GM12878 (cell line): ENCODE data around the gene ECT2. TPM values are rescaled to one million over a fixed set of nuclear protein-coding genes. Genes with fewer than 3 reads are reported as not detected.

ENCODE experiments used
- ATAC-seq: fragments of 200-7000 bp; cut with Tn5 transposase; 3 replicates; pipeline ENCODE4 v1.9.1; 2020; ENCODE audit warnings: mild to moderate bottlenecking, moderate library complexity
- BruUV-seq: library from RNA; stranded (reverse); fragments of 400-500 nt; replicated peaks from 2 replicates; lab custom pipeline; 2021; lab: Mats Ljungman, UMichigan
- CTCF ChIA-PET: fragments of 300-600 bp; sonication (Branson Sonifier 250); formaldehyde crosslinking; extraction: SDS; loops from one replicate; lab custom pipeline; 2021; ENCODE audit warnings: inconsistent platforms; lab: Yijun Ruan, JAX
- POLR2A ChIA-PET: fragments of 350-600 bp; formaldehyde crosslinking; extraction: SDS; loops from one replicate; lab custom pipeline; 2021; ENCODE audit warnings: inconsistent platforms; lab: Charles Lee
- RAD21 ChIA-PET: fragments of 300-600 bp; sonication (Branson Sonifier 250); formaldehyde crosslinking; loops from one replicate; lab custom pipeline; 2023; ENCODE audit warnings: antibody characterized with exemption; ENCODE audit not compliant: unreplicated experiment; lab: Charles Lee
- SMC1A ChIA-PET: fragments of 300-600 bp; sonication (Branson Sonifier 250); formaldehyde crosslinking; loops from one replicate; lab custom pipeline; 2023; ENCODE audit not compliant: unreplicated experiment, uncharacterized antibody; lab: Charles Lee
- DNase-seq: peaks from one replicate; pipeline ENCODE4 v3.0.0-alpha.2; 2011; ENCODE audit warnings: low read depth, low spot score
- FAIRE-seq: peaks from 3 replicates; lab custom pipeline; 2011; peaks lifted over from hg19 to GRCh38; lab: Jason Lieb, UNC
- H2AFZ ChIP-seq: 2 replicates; pipeline ENCODE4 v1.6.0; 2011; ENCODE audit warnings: low read depth, low read length, control low read depth; ENCODE audit not compliant: control insufficient read depth
- H3K27ac ChIP-seq: 2 replicates; pipeline ENCODE4 v1.5.1; 2011; ENCODE audit warnings: control low read depth; ENCODE audit not compliant: control insufficient read depth, insufficient read depth
- H3K27me3 ChIP-seq, 2 experiments: replicated peaks in 1 of 2; 2 replicates each; pipeline versions ENCODE4 v1.6.0 to v1.6.1; 2011; ENCODE audit warnings: low read length in 1 of 2; ENCODE audit not compliant: control insufficient read depth in 2 of 2, insufficient read depth in 2 of 2
- H3K36me3 ChIP-seq, 2 experiments: 2 replicates each; pipeline ENCODE4 v1.5.1; 2011; ENCODE audit warnings: low read length in 1 of 2; ENCODE audit not compliant: control insufficient read depth in 2 of 2, insufficient read depth in 2 of 2
- H3K4me1 ChIP-seq: 2 replicates; pipeline ENCODE4 v1.6.1; 2011; ENCODE audit warnings: mild to moderate bottlenecking, low read length, moderate library complexity, mixed read lengths; ENCODE audit not compliant: control insufficient read depth, insufficient read depth
- H3K4me2 ChIP-seq: 2 replicates; pipeline ENCODE4 v1.6.0; 2011; ENCODE audit warnings: control low read depth; ENCODE audit not compliant: control insufficient read depth, insufficient read depth
- H3K4me3 ChIP-seq: fragments of 200-600 bp; sonication (generic); 2 replicates; pipeline ENCODE4 v1.5.1; 2016
- H3K79me2 ChIP-seq: 2 replicates; pipeline ENCODE4 v1.6.0; 2011; ENCODE audit warnings: low read length; ENCODE audit not compliant: control insufficient read depth, insufficient read depth
- H3K9ac ChIP-seq: 2 replicates; pipeline ENCODE4 v1.8.0; 2011; ENCODE audit warnings: low read length, control low read depth, mixed read lengths; ENCODE audit not compliant: control insufficient read depth, insufficient read depth
- H3K9me3 ChIP-seq: replicated peaks from 3 replicates; pipeline ENCODE4 v1.5.1; 2011; ENCODE audit warnings: mild to moderate bottlenecking, low read length; ENCODE audit not compliant: control insufficient read depth, insufficient read depth
- H4K20me1 ChIP-seq: 2 replicates; pipeline ENCODE4 v1.6.0; 2011; ENCODE audit not compliant: control insufficient read depth, insufficient read depth
- DPF2 ChIP-seq: fragments of 450-650 bp; IDR thresholded peaks from 2 replicates; pipeline ENCODE4 v1.6.1; 2017; ENCODE audit warnings: mild to moderate bottlenecking
- E2F8 ChIP-seq: fragments of 450-650 bp; IDR thresholded peaks from 2 replicates; pipeline ENCODE4 v1.6.1; 2018; ENCODE audit warnings: mild to moderate bottlenecking, low read depth, moderate library complexity; ENCODE audit not compliant: partially characterized antibody
- GABPA ChIP-seq: IDR thresholded peaks from 2 replicates; pipeline ENCODE4 v1.6.1; 2014; ENCODE audit warnings: antibody characterized with exemption, low read depth, mild to moderate bottlenecking, inconsistent platforms
- HCFC1 ChIP-seq: fragments of 150-350 bp; IDR thresholded peaks from 2 replicates; pipeline ENCODE4 v1.6.1; 2014; ENCODE audit warnings: low read length
- JUNB ChIP-seq: IDR thresholded peaks from 2 replicates; pipeline ENCODE4 v1.6.1; 2016; ENCODE audit warnings: antibody characterized with exemption, mild to moderate bottlenecking
- PBX3 ChIP-seq: IDR thresholded peaks from 2 replicates; pipeline ENCODE4 v1.6.1; 2011; ENCODE audit warnings: mild to moderate bottlenecking, low read depth, low read length, moderate library complexity; ENCODE audit not compliant: insufficient replicate concordance
- RAD51 ChIP-seq: fragments of 450-650 bp; IDR thresholded peaks from 2 replicates; pipeline ENCODE4 v1.6.1; 2016; ENCODE audit warnings: moderate library complexity, mild to moderate bottlenecking, inconsistent platforms
- RUNX3 ChIP-seq: IDR thresholded peaks from 2 replicates; pipeline ENCODE4 v1.6.1; 2012; ENCODE audit warnings: low read length, inconsistent platforms
- SREBF1 ChIP-seq: IDR thresholded peaks from 2 replicates; pipeline ENCODE4 v1.6.1; 2012; ENCODE audit warnings: mild to moderate bottlenecking, low read length
- WGBS: methylation state at CpG from one replicate; pipeline ENCODE4 v1.1.6; 2016; ENCODE audit warnings: low lambda C conversion rate; ENCODE audit not compliant: insufficient replicate concordance, insufficient coverage; ENCODE audit errors: missing lambda C conversion rate; 5-methylcytosine and 5-hydroxymethylcytosine counted together
- in situ Hi-C: fragments of 300-500 bp; cut with MboI; formaldehyde crosslinking; loops from 9 replicates; pipeline ENCODE4 v1.14.3; 2018; ENCODE audit warnings: mixed read lengths
- intact Hi-C: fragments of 100-400 bp; cut with micrococcal nuclease; formaldehyde crosslinking; loops from one replicate; pipeline ENCODE4 v1.14.2; 2022; ENCODE audit not compliant: unreplicated experiment
- polyA plus RNA-seq, 11 experiments: library from polyadenylated mRNA; depleted of rRNA in 4 of 11; unstranded in 6 of 11; stranded (reverse) in 5 of 11; fragments of >200 nt; fragmentation: Nextera tagmentation in 4 of 11; fragmentation: Illumina TruSeq in 1 of 11; extraction: Ambion mirVana in 4 of 11; extraction: Trizol in 1 of 11; gene quantifications; 1 replicate in 1 of 11; 2 replicates in 10 of 11; pipeline versions ENCODE4 v1.2.1 to v1.2.3, GENCODE V29; 2011 to 2016; ENCODE audit warnings: inconsistent platforms in 2 of 11, missing spikeins in 2 of 11, low read depth in 1 of 11
- total RNA-seq, 4 experiments: library from RNA; depleted of rRNA in 3 of 4; stranded (reverse); fragments of >200 nt in 3 of 4; fragmentation: Illumina TruSeq in 1 of 4; extraction: Trizol in 1 of 4; gene quantifications; 2 replicates each; pipeline versions ENCODE4 v1.2.1 to v1.2.3, GENCODE V29; 2013 to 2021

The ECT2 gene
- total and polyA plus RNA-seq, 10 of the 15 experiments (the other 5 are each of a cell fraction or from before 2014, with no cell fraction given): 21.5 to 47.8 (median 38.2) TPM

- CTCF ChIA-PET: interaction anchor here (1.8 kb wide), 1 partner anchor 9 kb away, joined by 7 read pairs; no protein-coding TSS in a partner anchor
- Histone ChIP-seq H3K4me1 (no peaks in the 10 kb centered on the region), H3K27ac (no peak overlapping the region), H3K79me2 (no peaks in the 10 kb centered on the region), H3K9me3 (no peaks in the 10 kb centered on the region; the same call in 2 of the 3 replicates), H3K4me2 (no peak overlapping the region), H3K36me3 (peaks cover 3 to 21% of the 10 kb centered on the region in 2 experiments), H2AFZ (no peak overlapping the region), H3K27me3 (no peaks in the 10 kb centered on the region), H4K20me1 (no peaks in the 10 kb centered on the region; the same call in 1 of the 2 replicates), H3K4me3 (no peak overlapping the region), H3K9ac (no peak overlapping the region)
- FAIRE-seq (peak; percentile 23), DNase-seq (no peak), ATAC-seq (no peak)
- SMC1A ChIA-PET: interaction anchor here (1.6 kb wide), 1 partner anchor 11 kb away, joined by 4 read pairs; no protein-coding TSS in a partner anchor
- intact Hi-C loops (no loop called here), in situ Hi-C loops (no loop called here)
- no TSS peak for BruUV-seq
- 75% methylated on average over 2 of the region's 2 CpGs for WGBS
- RAD21 ChIA-PET: interaction anchor here (1.0 kb wide), 1 partner anchor 61 kb away, joined by 4 read pairs; the partner anchor contains the start of gene NCEH1
- TF ChIP-seq PBX3 (no peak), E2F8 (no peak), GABPA (no peak), DPF2 (no peak), HCFC1 (no peak), JUNB (peak; percentile 52), RUNX3 (peak; percentile 5; the same call in 1 of the 2 replicates), SREBF1 (no peak), RAD51 (no peak)
- POLR2A ChIA-PET: interaction anchor here (1.7 kb wide), 1 partner anchor 25 kb away, joined by 5 read pairs; no protein-coding TSS in a partner anchor
Observed at GRCh38 chr3:172771672-172772071, 21.1 kb downstream of the ECT2 start.
